PC-9 (cell line): Measurements from ENCODE around the gene MAST4. TPM values are rescaled to one million over a fixed set of nuclear protein-coding genes. Genes with fewer than 3 reads are reported as not detected.

Source experiments
- BruUV-seq: library from RNA; stranded (reverse); fragments of 400-500 nt; replicated peaks from 2 replicates; lab custom pipeline; 2021; lab: Mats Ljungman, UMichigan
- CTCF ChIA-PET: fragments of 300-600 bp; sonication (Branson Sonifier 250); formaldehyde crosslinking; loops from one replicate; lab custom pipeline; 2022; ENCODE audit warnings: antibody characterized with exemption; lab: Charles Lee
- POLR2A ChIA-PET: fragments of 300-600 bp; sonication (Branson Sonifier 250); formaldehyde crosslinking; loops from one replicate; lab custom pipeline; 2022; ENCODE audit warnings: antibody characterized with exemption; ENCODE audit not compliant: unreplicated experiment; lab: Charles Lee
- DNase-seq, 2 experiments: peaks; one replicate each; pipeline versions ENCODE4 v3.0.0 to v3.0.0-alpha.2; 2015 to 2022; ENCODE audit warnings: mixed read lengths in 1 of 2
- H2AFZ ChIP-seq: fragments of 200-600 bp; sonication (generic); 2 replicates; pipeline ENCODE4 v1.8.1; 2017; ENCODE audit warnings: antibody characterized with exemption
- H3F3A ChIP-seq: fragments of 200-600 bp; sonication (generic); 2 replicates; pipeline ENCODE4 v1.8.1; 2017; ENCODE audit warnings: antibody characterized with exemption, mild to moderate bottlenecking, low read depth; ENCODE audit not compliant: insufficient read depth
- H3K27ac ChIP-seq: fragments of 200-600 bp; sonication (generic); 2 replicates; pipeline ENCODE4 v1.6.1; 2016; ENCODE audit warnings: mixed run types
- H3K27me3 ChIP-seq: fragments of 200-600 bp; sonication (generic); 2 replicates; pipeline ENCODE4 v1.6.1; 2016; ENCODE audit warnings: low read depth, mixed run types; ENCODE audit not compliant: insufficient read depth
- H3K36me3 ChIP-seq: fragments of 200-600 bp; sonication (generic); 2 replicates; pipeline ENCODE4 v1.6.1; 2016; ENCODE audit warnings: low read depth, mixed run types
- H3K4me1 ChIP-seq: fragments of 200-600 bp; sonication (generic); replicated peaks from 2 replicates; pipeline ENCODE4 v1.6.1; 2016; ENCODE audit warnings: mixed run types; ENCODE audit not compliant: insufficient read depth
- H3K4me2 ChIP-seq: fragments of 200-600 bp; sonication (generic); 2 replicates; pipeline ENCODE4 v1.6.1; 2017; ENCODE audit warnings: mixed run types
- H3K4me3 ChIP-seq: fragments of 200-600 bp; sonication (generic); 2 replicates; pipeline ENCODE4 v1.6.1; 2016; ENCODE audit warnings: mixed run types
- H3K79me2 ChIP-seq: fragments of 200-600 bp; sonication (generic); 2 replicates; pipeline ENCODE4 v1.6.1; 2017; ENCODE audit warnings: low read depth, mixed run types
- H3K9me2 ChIP-seq: fragments of 200-600 bp; sonication (generic); 2 replicates; pipeline ENCODE4 v1.8.1; 2017; ENCODE audit warnings: mild to moderate bottlenecking; ENCODE audit not compliant: insufficient read depth
- H3K9me3 ChIP-seq: fragments of 200-600 bp; sonication (generic); 2 replicates; pipeline ENCODE4 v1.8.1; 2016; ENCODE audit warnings: low read depth; ENCODE audit not compliant: insufficient read depth
- H4K20me1 ChIP-seq: fragments of 200-600 bp; sonication (generic); 2 replicates; pipeline ENCODE4 v1.8.1; 2017; ENCODE audit not compliant: insufficient read depth
- EZH2 ChIP-seq: fragments of 200-600 bp; sonication (generic); IDR thresholded peaks from 2 replicates; pipeline ENCODE4 v1.8.0; 2017; ENCODE audit warnings: antibody characterized with exemption, low read depth
- intact Hi-C: fragments of 100-400 bp; cut with micrococcal nuclease; formaldehyde crosslinking; loops from one replicate; pipeline ENCODE4 v1.10.0; 2022; ENCODE audit not compliant: unreplicated experiment
- total RNA-seq: library from RNA; stranded (reverse); gene quantifications from 2 replicates; pipeline ENCODE4 v1.2.3, GENCODE V29; 2021
- TF ChIP-seq, protein P1 (sequence below): fragments of 200-600 bp; sonication (generic); conservative IDR thresholded peaks from 2 replicates; pipeline ENCODE4 v1.6.1; 2017; ENCODE audit warnings: mixed run types, antibody characterized with exemption, mild to moderate bottlenecking, moderate library complexity

MAST4 gene
- total RNA-seq, 1 experiment from 2014 or later = 19.3 TPM

DNA sequence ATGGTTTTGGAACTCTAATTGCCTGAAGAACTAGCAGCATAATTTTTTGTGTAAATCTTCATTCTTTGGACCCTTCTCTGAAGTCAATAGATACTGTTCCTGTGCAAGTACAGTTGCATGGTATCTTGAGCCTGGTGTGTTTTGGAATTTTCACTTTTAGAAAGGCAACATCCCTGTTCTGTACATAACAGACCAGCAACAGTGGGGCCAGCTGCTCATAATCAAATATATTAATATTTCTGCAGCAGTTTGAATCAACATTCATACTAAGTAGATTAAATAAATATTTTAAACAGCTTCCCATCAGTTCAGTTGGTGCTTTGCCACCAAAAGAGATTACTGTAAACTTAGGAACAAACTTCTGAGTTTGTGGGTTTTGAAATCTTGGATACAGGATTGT lies 502.5 kb downstream of the MAST4 start:
- H3K9me2 ChIP-seq = no peaks in the 10 kb centered on the region
- DNase-seq = no peak
- H2AFZ ChIP-seq = no peak overlapping the region
- H3K9me3 ChIP-seq = no peaks in the 10 kb centered on the region
- H3K4me3 ChIP-seq = no peak overlapping the region
- no peaks in the 10 kb centered on the region for H3K4me1 ChIP-seq
- 0 out of 2 replicates have a peak, but pooled peaks cover 4% of the 10 kb centered on the region for H3F3A ChIP-seq
- H3K27me3 ChIP-seq = no peaks in the 10 kb centered on the region
- TF ChIP-seq, protein P1, sequence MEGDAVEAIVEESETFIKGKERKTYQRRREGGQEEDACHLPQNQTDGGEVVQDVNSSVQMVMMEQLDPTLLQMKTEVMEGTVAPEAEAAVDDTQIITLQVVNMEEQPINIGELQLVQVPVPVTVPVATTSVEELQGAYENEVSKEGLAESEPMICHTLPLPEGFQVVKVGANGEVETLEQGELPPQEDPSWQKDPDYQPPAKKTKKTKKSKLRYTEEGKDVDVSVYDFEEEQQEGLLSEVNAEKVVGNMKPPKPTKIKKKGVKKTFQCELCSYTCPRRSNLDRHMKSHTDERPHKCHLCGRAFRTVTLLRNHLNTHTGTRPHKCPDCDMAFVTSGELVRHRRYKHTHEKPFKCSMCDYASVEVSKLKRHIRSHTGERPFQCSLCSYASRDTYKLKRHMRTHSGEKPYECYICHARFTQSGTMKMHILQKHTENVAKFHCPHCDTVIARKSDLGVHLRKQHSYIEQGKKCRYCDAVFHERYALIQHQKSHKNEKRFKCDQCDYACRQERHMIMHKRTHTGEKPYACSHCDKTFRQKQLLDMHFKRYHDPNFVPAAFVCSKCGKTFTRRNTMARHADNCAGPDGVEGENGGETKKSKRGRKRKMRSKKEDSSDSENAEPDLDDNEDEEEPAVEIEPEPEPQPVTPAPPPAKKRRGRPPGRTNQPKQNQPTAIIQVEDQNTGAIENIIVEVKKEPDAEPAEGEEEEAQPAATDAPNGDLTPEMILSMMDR = no peak
- H4K20me1 ChIP-seq = no peaks in the 10 kb centered on the region
- peaks cover 12% of the 10 kb centered on the region; the same call in 1 of the 2 replicates for H3K36me3 ChIP-seq
- BruUV-seq = no TSS peak
- intact Hi-C loops = no loop called here
- no peaks in the 10 kb centered on the region for H3K79me2 ChIP-seq
- no peak overlapping the region for H3K4me2 ChIP-seq
- ChIA-PET POLR2A (no interaction called here), CTCF (no interaction called here)
- H3K27ac ChIP-seq = no peak overlapping the region

DNA sequence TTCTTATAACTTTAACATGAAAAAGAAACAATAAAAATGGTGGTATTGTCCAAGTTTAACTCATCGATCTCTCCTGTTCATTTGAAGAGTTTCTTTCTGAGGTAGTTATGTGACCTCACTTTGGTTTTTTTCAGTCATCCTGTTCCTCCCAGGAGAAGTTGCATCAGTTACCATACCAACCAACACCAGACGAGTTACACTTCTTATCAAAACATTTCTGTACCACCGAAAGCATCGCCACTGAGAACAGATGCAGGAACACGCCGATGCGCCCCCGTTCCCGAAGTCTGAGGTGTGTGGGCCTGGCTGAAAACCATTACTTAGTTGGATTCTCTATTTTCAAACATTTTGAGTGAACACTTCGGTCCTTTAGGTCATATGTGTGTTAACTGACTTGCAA lies 504.1 kb downstream of the MAST4 start:
- H3K4me3 ChIP-seq = no peak overlapping the region
- H4K20me1 ChIP-seq = no peaks in the 10 kb centered on the region; the same call in 1 of the 2 replicates
- ChIA-PET CTCF (no interaction called here), POLR2A (no interaction called here)
- H3K9me2 ChIP-seq = no peaks in the 10 kb centered on the region
- H3K36me3 ChIP-seq = peaks cover 16% of the 10 kb centered on the region
- no peak for TF ChIP-seq EZH2
- TF ChIP-seq, protein P1 = no peak
- DNase-seq = no peak
- no peak overlapping the region for H3K4me2 ChIP-seq
- H3K79me2 ChIP-seq = no peaks in the 10 kb centered on the region
- no peaks in the 10 kb centered on the region for H3K27me3 ChIP-seq
- H3K4me1 ChIP-seq = no peaks in the 10 kb centered on the region
- H3K27ac ChIP-seq = no peak overlapping the region
- no TSS peak for BruUV-seq
- no peak overlapping the region for H2AFZ ChIP-seq
- H3F3A ChIP-seq = 0 out of 2 replicates have a peak, but pooled peaks cover 4% of the 10 kb centered on the region
- intact Hi-C loops = no loop called here
- no peaks in the 10 kb centered on the region for H3K9me3 ChIP-seq

DNA sequence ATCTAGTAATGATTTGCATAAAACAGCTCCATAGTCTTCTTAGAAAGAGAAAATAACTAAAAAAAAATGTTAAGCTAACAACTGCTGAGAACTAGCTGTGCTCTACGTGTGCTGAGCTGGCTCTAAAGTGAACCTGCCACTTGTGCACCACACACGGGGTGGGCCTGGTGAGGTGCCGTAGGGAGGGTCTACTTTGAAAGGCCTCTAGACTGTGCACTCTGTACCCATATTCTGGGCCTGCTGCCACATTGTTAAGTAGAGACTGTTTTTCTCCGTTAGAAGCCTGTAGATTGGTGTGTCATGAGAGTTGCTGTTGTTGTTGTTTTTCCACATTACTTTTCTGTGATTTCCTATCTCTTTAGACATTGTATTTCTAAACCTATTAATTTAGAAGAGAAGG lies 506.5 kb downstream of the MAST4 start:
- Histone ChIP-seq H3K36me3 (peaks cover 13% of the 10 kb centered on the region), H3K27me3 (no peaks in the 10 kb centered on the region), H4K20me1 (no peaks in the 10 kb centered on the region; the same call in 1 of the 2 replicates), H3K4me1 (no peaks in the 10 kb centered on the region), H3K79me2 (no peaks in the 10 kb centered on the region), H3K27ac (no peak overlapping the region), H2AFZ (no peak overlapping the region), H3K9me2 (no peaks in the 10 kb centered on the region), H3K9me3 (no peaks in the 10 kb centered on the region), H3K4me3 (no peak overlapping the region), H3K4me2 (no peak overlapping the region), H3F3A (no peaks in the 10 kb centered on the region)
- DNase-seq = no peak
- CTCF ChIA-PET = no interaction called here
- POLR2A ChIA-PET = no interaction called here
- TF ChIP-seq, protein P1 = no peak
- no peak for TF ChIP-seq EZH2
- BruUV-seq = no TSS peak
- intact Hi-C loops = no loop called here
